H9 (cell line): ENCODE data around the gene UVSSA. TPM values are rescaled to one million over a fixed set of nuclear protein-coding genes. Genes with fewer than 3 reads are reported as not detected.

Source experiments
- DNase-seq: peaks from one replicate; pipeline ENCODE4 v3.0.0-alpha.2; 2017
- H2AFZ ChIP-seq: one replicate; pipeline ENCODE4 v1.6.1; 2013; ENCODE audit warnings: mild to moderate bottlenecking, low read length, control low read depth, moderate library complexity
- H2AK5ac ChIP-seq: 2 replicates; pipeline ENCODE4 v1.6.1; 2013; ENCODE audit warnings: low read length, control low read depth, mixed read lengths; ENCODE audit not compliant: insufficient read length
- H2BK120ac ChIP-seq: one replicate; pipeline ENCODE4 v1.6.1; 2013; ENCODE audit warnings: low read depth, mild to moderate bottlenecking, low read length, control low read depth, inconsistent platforms; ENCODE audit not compliant: poor library complexity, severe bottlenecking
- H2BK12ac ChIP-seq: 2 replicates; pipeline ENCODE4 v1.6.1; 2013; ENCODE audit warnings: low read length, control low read depth, mixed read lengths, low read depth; ENCODE audit not compliant: insufficient read length
- H2BK15ac ChIP-seq: 2 replicates; pipeline ENCODE4 v1.6.1; 2013; ENCODE audit warnings: low read depth, low read length, control low read depth
- H2BK20ac ChIP-seq: one replicate; pipeline ENCODE4 v1.6.1; 2013; ENCODE audit warnings: low read depth, mild to moderate bottlenecking, low read length, control low read depth, inconsistent platforms; ENCODE audit not compliant: poor library complexity, severe bottlenecking
- H2BK5ac ChIP-seq: 2 replicates; pipeline ENCODE4 v1.6.1; 2013; ENCODE audit warnings: low read length, control low read depth, mixed read lengths; ENCODE audit not compliant: insufficient read length
- H3K14ac ChIP-seq: 2 replicates; pipeline ENCODE4 v1.6.1; 2013; ENCODE audit warnings: low read length, control low read depth; ENCODE audit not compliant: insufficient read depth
- H3K18ac ChIP-seq: 2 replicates; pipeline ENCODE4 v1.6.1; 2013; ENCODE audit warnings: low read depth, mild to moderate bottlenecking, mixed read lengths, low read length, control low read depth; ENCODE audit not compliant: insufficient read length
- H3K23ac ChIP-seq: 2 replicates; pipeline ENCODE4 v1.6.1; 2013; ENCODE audit warnings: low read length, control low read depth, mixed read lengths, low read depth; ENCODE audit not compliant: insufficient read length
- H3K23me2 ChIP-seq: 2 replicates; pipeline ENCODE4 v1.6.1; 2013; ENCODE audit warnings: low read depth, mild to moderate bottlenecking, mixed read lengths, low read length, control low read depth; ENCODE audit not compliant: insufficient read length, poor library complexity, severe bottlenecking
- H3K27ac ChIP-seq: 2 replicates; pipeline ENCODE4 v1.5.1; 2013; ENCODE audit warnings: low read length, control low read depth, mixed read lengths, low read depth; ENCODE audit not compliant: insufficient read length
- H3K27me3 ChIP-seq: 2 replicates; pipeline ENCODE4 v1.6.1; 2013; ENCODE audit warnings: low read length, control low read depth, inconsistent platforms; ENCODE audit not compliant: insufficient read depth
- H3K4ac ChIP-seq: 2 replicates; pipeline ENCODE4 v1.6.1; 2013; ENCODE audit warnings: low read depth, mild to moderate bottlenecking, control low read depth, inconsistent platforms, low read length, moderate library complexity
- H3K4me1 ChIP-seq: 2 replicates; pipeline ENCODE4 v1.6.1; 2013; ENCODE audit warnings: low read length, control low read depth, inconsistent platforms; ENCODE audit not compliant: insufficient read depth
- H3K4me2 ChIP-seq: 2 replicates; pipeline ENCODE4 v1.6.1; 2013; ENCODE audit warnings: low read length, control low read depth, mixed read lengths; ENCODE audit not compliant: insufficient read length, insufficient read depth
- H3K56ac ChIP-seq: 2 replicates; pipeline ENCODE4 v1.6.1; 2013; ENCODE audit warnings: low read depth, mild to moderate bottlenecking, mixed read lengths, low read length, control low read depth; ENCODE audit not compliant: insufficient read length
- H3K79me1 ChIP-seq: 2 replicates; pipeline ENCODE4 v1.6.1; 2013; ENCODE audit warnings: low read depth, mild to moderate bottlenecking, moderate library complexity, low read length, control low read depth, inconsistent platforms; ENCODE audit not compliant: insufficient read depth, poor library complexity, severe bottlenecking
- H3K79me2 ChIP-seq: 2 replicates; pipeline ENCODE4 v1.6.1; 2013; ENCODE audit warnings: low read length, control low read depth, inconsistent platforms; ENCODE audit not compliant: insufficient read depth
- H3K9ac ChIP-seq: 2 replicates; pipeline ENCODE4 v1.6.1; 2013; ENCODE audit warnings: low read length, control low read depth, mixed read lengths; ENCODE audit not compliant: insufficient read length; ENCODE audit errors: extremely low read depth
- H3K9me3 ChIP-seq: one replicate; pipeline ENCODE4 v1.6.1; 2013; ENCODE audit warnings: low read depth, low read length, inconsistent platforms; ENCODE audit not compliant: control insufficient read depth
- H3T11ph ChIP-seq: one replicate; pipeline ENCODE4 v1.6.1; 2013; ENCODE audit warnings: mild to moderate bottlenecking, low read length, control low read depth, inconsistent platforms
- H4K20me1 ChIP-seq: one replicate; pipeline ENCODE4 v1.6.1; 2013; ENCODE audit not compliant: control insufficient read depth, insufficient read length, insufficient read depth
- H4K5ac ChIP-seq: 2 replicates; pipeline ENCODE4 v1.6.1; 2013; ENCODE audit warnings: low read depth, mild to moderate bottlenecking, mixed read lengths, low read length, control low read depth; ENCODE audit not compliant: insufficient read length
- H4K8ac ChIP-seq: replicated peaks from 2 replicates; pipeline ENCODE4 v1.6.1; 2013; ENCODE audit warnings: low read length, control low read depth, mixed read lengths, low read depth; ENCODE audit not compliant: insufficient read length
- H4K91ac ChIP-seq: 2 replicates; pipeline ENCODE4 v1.6.1; 2013; ENCODE audit warnings: low read depth, mild to moderate bottlenecking, moderate library complexity, mixed read lengths, low read length, control low read depth; ENCODE audit not compliant: insufficient read length
- H3K27ac Mint-ChIP-seq, 3 experiments: 2 replicates in 2 of 3; 3 replicates in 1 of 3; pipeline ENCODE4 v1.8.0; 2020 to 2021; ENCODE audit warnings: mixed read lengths in 3 of 3, mild to moderate bottlenecking in 1 of 3, moderate library complexity in 1 of 3
- H3K27me3 Mint-ChIP-seq: 2 replicates; pipeline ENCODE4 v1.8.0; 2021; ENCODE audit warnings: low read depth, mild to moderate bottlenecking, moderate library complexity, mixed read lengths
- H3K36me3 Mint-ChIP-seq, 3 experiments: 2 replicates in 2 of 3; 3 replicates in 1 of 3; pipeline ENCODE4 v1.8.0; 2020 to 2021; ENCODE audit warnings: low read depth in 3 of 3, mixed read lengths in 3 of 3; ENCODE audit not compliant: insufficient read depth in 1 of 3
- H3K4me1 Mint-ChIP-seq, 2 experiments: 2 replicates each; pipeline ENCODE4 v1.8.0; 2020; ENCODE audit warnings: mixed read lengths in 2 of 2
- H3K4me3 Mint-ChIP-seq, 2 experiments: 2 replicates in 1 of 2; 3 replicates in 1 of 2; pipeline ENCODE4 v1.8.0; 2020 to 2021; ENCODE audit warnings: mild to moderate bottlenecking in 2 of 2, mixed read lengths in 2 of 2, moderate library complexity in 1 of 2
- H3K9me3 Mint-ChIP-seq, 2 experiments: 2 replicates in 1 of 2; 3 replicates in 1 of 2; pipeline ENCODE4 v1.8.0; 2020; ENCODE audit warnings: mild to moderate bottlenecking in 2 of 2, mixed read lengths in 2 of 2, moderate library complexity in 1 of 2
- WGBS: extraction: QIAGEN DNeasy Blood & Tissue Kit; methylation state at CpG from one replicate; pipeline ENCODE4 v1.1.7; 2013; ENCODE audit warnings: missing lambda C conversion rate, low lambda C conversion rate, mixed read lengths; ENCODE audit not compliant: insufficient read length; ENCODE audit errors: extremely low coverage; 5-methylcytosine and 5-hydroxymethylcytosine counted together
- total RNA-seq: library from RNA; stranded (reverse); gene quantifications from 2 replicates; pipeline ENCODE4 v1.2.1, GENCODE V29; 2021
- TF ChIP-seq, protein P1 (sequence below): fragments of 200-600 bp; sonication (generic); conservative IDR thresholded peaks from 3 replicates; pipeline ENCODE4 v1.8.0; 2021; ENCODE audit warnings: antibody characterized with exemption, mild to moderate bottlenecking

The UVSSA gene
- total RNA-seq, 1 experiment from 2014 or later: 15.9 TPM

DNA sequence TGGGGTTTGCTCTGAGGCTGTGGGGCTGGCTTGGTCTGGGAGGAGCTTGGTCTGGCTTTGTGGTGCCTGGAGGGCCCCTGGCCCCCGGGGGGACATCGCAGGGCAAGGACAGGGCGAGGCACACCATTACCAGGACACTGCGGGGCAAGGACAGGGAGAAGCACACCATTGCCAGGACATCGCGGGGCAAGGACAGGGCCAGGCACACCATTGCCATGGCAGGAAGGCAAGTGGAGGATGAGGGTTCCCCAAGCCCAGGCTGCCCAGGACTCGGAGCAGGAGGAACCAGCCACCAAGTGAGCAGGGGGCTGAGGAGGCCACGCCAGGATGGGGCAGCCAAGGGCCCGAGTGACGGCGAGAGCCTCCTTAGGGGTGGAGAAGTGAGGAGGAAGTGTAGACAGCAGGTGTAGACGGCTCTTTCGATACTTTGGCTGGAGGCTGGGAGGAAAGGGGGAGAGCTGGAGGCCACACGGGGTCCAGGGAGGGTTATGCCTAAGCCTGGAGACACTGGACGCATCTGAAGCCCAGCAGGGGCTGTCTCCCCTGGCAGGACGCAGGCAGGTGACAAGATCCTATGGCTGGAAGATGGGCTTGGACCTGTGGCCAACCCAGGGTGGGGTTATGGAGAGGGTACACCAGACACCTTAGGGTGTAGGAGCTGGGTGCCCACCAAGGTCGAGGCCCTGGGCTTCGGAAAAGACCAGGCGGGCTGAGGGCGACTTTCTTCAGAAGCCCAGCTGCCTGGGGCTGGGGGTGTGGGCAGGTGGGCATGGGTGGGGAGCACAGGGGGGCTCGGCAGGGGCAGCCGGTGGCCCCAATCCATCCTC, 51.9 kb downstream of the UVSSA start:
- no CpG with 5 or more reads among the region's 22 CpGs for WGBS
- Histone ChIP-seq H2BK12ac (no peak overlapping the region), H3K23me2 (no peaks in the 10 kb centered on the region), H3K9me3 (peaks cover 6% of the 10 kb centered on the region), H2BK20ac (no peak overlapping the region), H2BK120ac (no peak overlapping the region), H3K9ac (no peak overlapping the region), H3K79me1 (no peaks in the 10 kb centered on the region), H2BK15ac (no peak overlapping the region), H4K8ac (no peak overlapping the region), H3K4me1 (no peaks in the 10 kb centered on the region), H3K79me2 (no peaks in the 10 kb centered on the region), H3K4me2 (no peak overlapping the region), H4K20me1 (peaks cover 3% of the 10 kb centered on the region), H3K56ac (no peak overlapping the region), H3K27me3 (peaks cover 30% of the 10 kb centered on the region), H2BK5ac (no peak overlapping the region), H3K4ac (no peak overlapping the region), H3K27ac (no peak overlapping the region), H2AK5ac (no peak overlapping the region), H2AFZ (no peak overlapping the region), H4K5ac (no peak overlapping the region), H3K18ac (no peak overlapping the region), H4K91ac (no peak overlapping the region), H3T11ph (no peak overlapping the region), H3K23ac (no peak overlapping the region), H3K14ac (no peak overlapping the region)
- Mint-ChIP-seq H3K4me1 (0 out of 4 replicates have a peak, but pooled peaks cover 0 to 2% of the 10 kb centered on the region in 2 experiments), H3K4me3 (no peak overlapping the region), H3K27me3 (peaks cover 37% of the 10 kb centered on the region), H3K9me3 (peaks cover 20 to 40% of the 10 kb centered on the region in 2 experiments), H3K36me3 (peaks cover 14 to 27% (median 18%) of the 10 kb centered on the region in 3 experiments), H3K27ac (peak overlapping the region in 1 of 3 experiments; percentile 55; a peak in 1 of 7 replicates)
- TF ChIP-seq, protein P1, sequence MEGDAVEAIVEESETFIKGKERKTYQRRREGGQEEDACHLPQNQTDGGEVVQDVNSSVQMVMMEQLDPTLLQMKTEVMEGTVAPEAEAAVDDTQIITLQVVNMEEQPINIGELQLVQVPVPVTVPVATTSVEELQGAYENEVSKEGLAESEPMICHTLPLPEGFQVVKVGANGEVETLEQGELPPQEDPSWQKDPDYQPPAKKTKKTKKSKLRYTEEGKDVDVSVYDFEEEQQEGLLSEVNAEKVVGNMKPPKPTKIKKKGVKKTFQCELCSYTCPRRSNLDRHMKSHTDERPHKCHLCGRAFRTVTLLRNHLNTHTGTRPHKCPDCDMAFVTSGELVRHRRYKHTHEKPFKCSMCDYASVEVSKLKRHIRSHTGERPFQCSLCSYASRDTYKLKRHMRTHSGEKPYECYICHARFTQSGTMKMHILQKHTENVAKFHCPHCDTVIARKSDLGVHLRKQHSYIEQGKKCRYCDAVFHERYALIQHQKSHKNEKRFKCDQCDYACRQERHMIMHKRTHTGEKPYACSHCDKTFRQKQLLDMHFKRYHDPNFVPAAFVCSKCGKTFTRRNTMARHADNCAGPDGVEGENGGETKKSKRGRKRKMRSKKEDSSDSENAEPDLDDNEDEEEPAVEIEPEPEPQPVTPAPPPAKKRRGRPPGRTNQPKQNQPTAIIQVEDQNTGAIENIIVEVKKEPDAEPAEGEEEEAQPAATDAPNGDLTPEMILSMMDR: no peak
- no peak for DNase-seq
